WTC11 (cell line): ENCODE data around the gene ZFYVE1.
"Not testable (repeated sequence)": the region's sequence is repeated elsewhere in the genome, so short reads cannot be mapped to it uniquely, and the experiment has no call there.

Experiments
- FOXJ3 ChIP-seq: sonication (generic); formaldehyde crosslinking; IDR thresholded peaks from 2 replicates; pipeline ENCODE4 v1.9.0; 2021; ENCODE audit warnings: missing genetic modification reagents, mild to moderate bottlenecking, borderline replicate concordance
- MXD4 ChIP-seq: fragments of 250-450 bp; sonication (Bioruptor Pico); IDR thresholded peaks from 2 replicates; pipeline ENCODE4 v1.8.0; 2021; ENCODE audit warnings: mild to moderate bottlenecking, moderate library complexity, borderline replicate concordance
- NFE2L1 ChIP-seq: sonication (generic); formaldehyde crosslinking; IDR thresholded peaks from 2 replicates; pipeline ENCODE4 v1.8.1; 2023; ENCODE audit warnings: missing genetic modification reagents
- SP1 ChIP-seq: sonication (generic); formaldehyde crosslinking; conservative IDR thresholded peaks from 2 replicates; pipeline ENCODE4 v1.8.1; 2022; ENCODE audit warnings: missing genetic modification reagents
- TEAD4 ChIP-seq: sonication (generic); formaldehyde crosslinking; IDR thresholded peaks from 2 replicates; pipeline ENCODE4 v1.8.0; 2022; ENCODE audit warnings: mild to moderate bottlenecking, missing genetic modification reagents
- ZBTB21 ChIP-seq: sonication (generic); formaldehyde crosslinking; IDR thresholded peaks from 2 replicates; pipeline ENCODE4 v1.8.1; 2023; ENCODE audit warnings: mild to moderate bottlenecking, missing genetic modification reagents, borderline replicate concordance
- ZNF121 ChIP-seq: sonication (generic); formaldehyde crosslinking; IDR thresholded peaks from 2 replicates; pipeline ENCODE4 v1.8.0; 2023; ENCODE audit warnings: missing genetic modification reagents
- TF ChIP-seq, protein P1 (sequence below): sonication (generic); formaldehyde crosslinking; IDR thresholded peaks from 2 replicates; pipeline ENCODE4 v1.8.0; 2022; ENCODE audit warnings: mild to moderate bottlenecking, missing genetic modification reagents
- TF ChIP-seq, protein P2 (sequence below): fragments of 200-600 bp; IDR thresholded peaks from 2 replicates; pipeline ENCODE4 v1.8.0; 2022; ENCODE audit warnings: antibody characterized with exemption
- TF ChIP-seq, protein P3 (sequence below): sonication (generic); formaldehyde crosslinking; conservative IDR thresholded peaks from 2 replicates; pipeline ENCODE4 v1.8.1; 2023; ENCODE audit warnings: mild to moderate bottlenecking, low read depth, missing genetic modification reagents, moderate library complexity
- TF ChIP-seq, protein P4 (sequence below): sonication (generic); formaldehyde crosslinking; IDR thresholded peaks from 2 replicates; pipeline ENCODE4 v1.8.1; 2023; ENCODE audit warnings: mild to moderate bottlenecking, missing genetic modification reagents, moderate library complexity

DNA sequence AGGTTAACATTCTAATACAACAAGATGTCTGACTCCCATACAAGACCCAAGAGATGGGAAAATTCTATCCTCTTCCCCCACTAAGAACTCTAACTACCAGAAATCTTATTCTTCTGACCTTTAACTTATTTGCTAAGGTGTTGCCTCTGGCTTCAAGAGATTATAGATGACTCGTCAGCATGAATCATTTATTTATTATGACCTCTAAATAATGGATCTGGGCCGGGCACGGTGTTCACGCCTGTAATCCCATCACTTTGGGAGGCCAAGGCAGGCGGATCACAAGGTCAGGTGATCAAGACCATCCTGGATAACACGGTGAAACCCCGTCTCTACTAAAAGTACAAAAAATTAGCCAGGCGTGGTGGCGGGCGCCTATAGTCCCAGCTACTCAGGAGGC is 10.9 kb downstream of the ZFYVE1 start:
- TF ChIP-seq SP1 (CRISPR knock-in tag); NFE2L1 (CRISPR knock-in tag); ZNF121 (CRISPR knock-in tag); ZBTB21; FOXJ3 (CRISPR knock-in tag); TEAD4 (CRISPR knock-in tag); MXD4 (CRISPR knock-in tag): not testable (repeated sequence)
- TF ChIP-seq, protein P1, sequence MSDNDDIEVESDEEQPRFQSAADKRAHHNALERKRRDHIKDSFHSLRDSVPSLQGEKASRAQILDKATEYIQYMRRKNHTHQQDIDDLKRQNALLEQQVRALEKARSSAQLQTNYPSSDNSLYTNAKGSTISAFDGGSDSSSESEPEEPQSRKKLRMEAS (CRISPR knock-in tag) = not testable (repeated sequence)
- TF ChIP-seq, protein P2, sequence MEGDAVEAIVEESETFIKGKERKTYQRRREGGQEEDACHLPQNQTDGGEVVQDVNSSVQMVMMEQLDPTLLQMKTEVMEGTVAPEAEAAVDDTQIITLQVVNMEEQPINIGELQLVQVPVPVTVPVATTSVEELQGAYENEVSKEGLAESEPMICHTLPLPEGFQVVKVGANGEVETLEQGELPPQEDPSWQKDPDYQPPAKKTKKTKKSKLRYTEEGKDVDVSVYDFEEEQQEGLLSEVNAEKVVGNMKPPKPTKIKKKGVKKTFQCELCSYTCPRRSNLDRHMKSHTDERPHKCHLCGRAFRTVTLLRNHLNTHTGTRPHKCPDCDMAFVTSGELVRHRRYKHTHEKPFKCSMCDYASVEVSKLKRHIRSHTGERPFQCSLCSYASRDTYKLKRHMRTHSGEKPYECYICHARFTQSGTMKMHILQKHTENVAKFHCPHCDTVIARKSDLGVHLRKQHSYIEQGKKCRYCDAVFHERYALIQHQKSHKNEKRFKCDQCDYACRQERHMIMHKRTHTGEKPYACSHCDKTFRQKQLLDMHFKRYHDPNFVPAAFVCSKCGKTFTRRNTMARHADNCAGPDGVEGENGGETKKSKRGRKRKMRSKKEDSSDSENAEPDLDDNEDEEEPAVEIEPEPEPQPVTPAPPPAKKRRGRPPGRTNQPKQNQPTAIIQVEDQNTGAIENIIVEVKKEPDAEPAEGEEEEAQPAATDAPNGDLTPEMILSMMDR = not testable (repeated sequence)
- TF ChIP-seq, protein P3, sequence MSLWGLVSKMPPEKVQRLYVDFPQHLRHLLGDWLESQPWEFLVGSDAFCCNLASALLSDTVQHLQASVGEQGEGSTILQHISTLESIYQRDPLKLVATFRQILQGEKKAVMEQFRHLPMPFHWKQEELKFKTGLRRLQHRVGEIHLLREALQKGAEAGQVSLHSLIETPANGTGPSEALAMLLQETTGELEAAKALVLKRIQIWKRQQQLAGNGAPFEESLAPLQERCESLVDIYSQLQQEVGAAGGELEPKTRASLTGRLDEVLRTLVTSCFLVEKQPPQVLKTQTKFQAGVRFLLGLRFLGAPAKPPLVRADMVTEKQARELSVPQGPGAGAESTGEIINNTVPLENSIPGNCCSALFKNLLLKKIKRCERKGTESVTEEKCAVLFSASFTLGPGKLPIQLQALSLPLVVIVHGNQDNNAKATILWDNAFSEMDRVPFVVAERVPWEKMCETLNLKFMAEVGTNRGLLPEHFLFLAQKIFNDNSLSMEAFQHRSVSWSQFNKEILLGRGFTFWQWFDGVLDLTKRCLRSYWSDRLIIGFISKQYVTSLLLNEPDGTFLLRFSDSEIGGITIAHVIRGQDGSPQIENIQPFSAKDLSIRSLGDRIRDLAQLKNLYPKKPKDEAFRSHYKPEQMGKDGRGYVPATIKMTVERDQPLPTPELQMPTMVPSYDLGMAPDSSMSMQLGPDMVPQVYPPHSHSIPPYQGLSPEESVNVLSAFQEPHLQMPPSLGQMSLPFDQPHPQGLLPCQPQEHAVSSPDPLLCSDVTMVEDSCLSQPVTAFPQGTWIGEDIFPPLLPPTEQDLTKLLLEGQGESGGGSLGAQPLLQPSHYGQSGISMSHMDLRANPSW (CRISPR knock-in tag) = not testable (repeated sequence)
- TF ChIP-seq, protein P4, sequence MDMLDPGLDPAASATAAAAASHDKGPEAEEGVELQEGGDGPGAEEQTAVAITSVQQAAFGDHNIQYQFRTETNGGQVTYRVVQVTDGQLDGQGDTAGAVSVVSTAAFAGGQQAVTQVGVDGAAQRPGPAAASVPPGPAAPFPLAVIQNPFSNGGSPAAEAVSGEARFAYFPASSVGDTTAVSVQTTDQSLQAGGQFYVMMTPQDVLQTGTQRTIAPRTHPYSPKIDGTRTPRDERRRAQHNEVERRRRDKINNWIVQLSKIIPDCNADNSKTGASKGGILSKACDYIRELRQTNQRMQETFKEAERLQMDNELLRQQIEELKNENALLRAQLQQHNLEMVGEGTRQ = not testable (repeated sequence)
